Gastroesophageal sphincter (tissue), 3 donors: ENCODE measurements around the gene SERGEF.

ENCODE experiments used
- POLR2A ChIP-seq, 2 donors: fragments of 450-650 bp; IDR thresholded peaks; one replicate each; pipeline ENCODE4 v1.6.1; 2017; ENCODE audit warnings: antibody characterized with exemption in 2 of 2, mild to moderate bottlenecking in 2 of 2, moderate library complexity in 1 of 2
- TF ChIP-seq, protein P1 (sequence below), 4 experiments: fragments of 200-600 bp in 2 of 4; fragments of 450-650 bp in 2 of 4; sonication (generic) in 1 of 4; IDR thresholded peaks; one replicate each; pipeline ENCODE4 v1.5.1; 2017 to 2019; ENCODE audit warnings: antibody characterized with exemption in 4 of 4, mild to moderate bottlenecking in 2 of 4, moderate library complexity in 2 of 4

DNA sequence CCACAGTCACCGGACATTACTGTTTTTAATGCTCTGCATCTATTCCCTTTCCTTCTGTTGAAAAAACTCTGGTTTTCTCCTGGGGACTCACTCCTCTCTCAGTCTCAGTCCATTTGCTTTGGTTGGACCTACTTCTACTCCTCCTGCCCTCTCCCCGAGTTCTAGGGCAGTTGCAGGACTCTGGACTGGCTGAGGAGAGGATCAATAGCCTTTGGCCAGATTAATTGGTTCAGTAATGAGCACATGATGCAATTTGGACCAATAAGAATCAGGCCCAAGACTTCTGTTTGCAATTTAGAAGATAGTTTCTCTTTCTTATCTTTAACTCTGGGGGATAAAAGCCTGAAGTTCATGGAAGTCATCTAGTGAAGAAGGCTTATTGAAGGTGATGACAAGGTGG, 48.5 kb upstream of the SERGEF start:
- TF ChIP-seq POLR2A (IDR thresholded peaks at IDR 0.05) = no peak
- TF ChIP-seq, protein P1, sequence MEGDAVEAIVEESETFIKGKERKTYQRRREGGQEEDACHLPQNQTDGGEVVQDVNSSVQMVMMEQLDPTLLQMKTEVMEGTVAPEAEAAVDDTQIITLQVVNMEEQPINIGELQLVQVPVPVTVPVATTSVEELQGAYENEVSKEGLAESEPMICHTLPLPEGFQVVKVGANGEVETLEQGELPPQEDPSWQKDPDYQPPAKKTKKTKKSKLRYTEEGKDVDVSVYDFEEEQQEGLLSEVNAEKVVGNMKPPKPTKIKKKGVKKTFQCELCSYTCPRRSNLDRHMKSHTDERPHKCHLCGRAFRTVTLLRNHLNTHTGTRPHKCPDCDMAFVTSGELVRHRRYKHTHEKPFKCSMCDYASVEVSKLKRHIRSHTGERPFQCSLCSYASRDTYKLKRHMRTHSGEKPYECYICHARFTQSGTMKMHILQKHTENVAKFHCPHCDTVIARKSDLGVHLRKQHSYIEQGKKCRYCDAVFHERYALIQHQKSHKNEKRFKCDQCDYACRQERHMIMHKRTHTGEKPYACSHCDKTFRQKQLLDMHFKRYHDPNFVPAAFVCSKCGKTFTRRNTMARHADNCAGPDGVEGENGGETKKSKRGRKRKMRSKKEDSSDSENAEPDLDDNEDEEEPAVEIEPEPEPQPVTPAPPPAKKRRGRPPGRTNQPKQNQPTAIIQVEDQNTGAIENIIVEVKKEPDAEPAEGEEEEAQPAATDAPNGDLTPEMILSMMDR (IDR thresholded peaks at IDR 0.05) = no peak
